ENCODE measurements around the gene CHD5.
A peak's percentile ranks its signal among the peaks of the same experiment; 100 is the strongest.

Gene CHD5

GRCh38 chr1:6152181-6152580, 27.9 kb downstream of the CHD5 start:
- DNase-seq (ENCODE audit: low spot score): no peak

- DNase-seq (ENCODE audit: low spot score): no peak
These were observed 28.8 kb downstream of the CHD5 start for GRCh38 chr1:6151291-6151822.

DNA sequence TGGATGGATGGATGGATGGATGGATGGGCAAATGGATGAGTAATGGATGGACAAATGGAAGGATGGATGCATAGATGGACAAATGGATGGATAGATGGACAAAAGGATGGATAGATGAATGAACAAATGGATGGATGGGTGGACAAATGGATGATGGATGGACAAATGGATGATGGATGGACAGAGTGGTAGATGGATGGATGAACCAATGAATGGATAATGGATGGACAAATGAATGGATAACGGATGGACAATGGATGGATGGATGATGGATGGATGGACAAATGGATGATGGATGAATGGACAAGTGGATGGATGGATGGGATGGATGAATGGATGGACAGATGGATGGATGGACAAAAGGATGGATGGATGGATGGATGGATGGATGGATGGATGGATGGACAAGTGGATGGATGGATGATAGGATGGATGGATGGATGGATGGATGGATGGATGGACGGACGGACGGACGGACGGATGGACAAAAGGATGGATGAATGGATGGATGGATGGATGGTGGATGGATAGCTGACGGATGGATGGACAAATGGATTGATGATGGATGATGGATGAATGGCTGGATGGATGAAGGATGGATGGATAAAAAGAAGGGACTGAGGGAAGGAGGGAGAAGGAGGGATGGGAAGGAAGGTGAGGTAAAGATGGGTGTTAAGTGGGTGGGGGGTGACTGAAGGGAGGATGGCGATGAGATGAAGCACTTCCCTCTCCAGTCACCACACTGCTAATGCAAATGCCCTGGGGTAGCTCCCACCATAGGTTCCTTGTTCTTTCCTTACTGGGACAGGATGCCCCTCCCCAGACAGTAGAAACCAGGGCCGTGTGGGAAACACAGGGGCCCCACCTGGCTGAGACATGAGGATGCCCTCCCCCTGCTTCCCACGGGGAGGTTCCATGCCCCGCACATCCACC, 29.8 kb downstream of the CHD5 start:
- no peak for DNase-seq (ENCODE audit: low spot score)

DNA sequence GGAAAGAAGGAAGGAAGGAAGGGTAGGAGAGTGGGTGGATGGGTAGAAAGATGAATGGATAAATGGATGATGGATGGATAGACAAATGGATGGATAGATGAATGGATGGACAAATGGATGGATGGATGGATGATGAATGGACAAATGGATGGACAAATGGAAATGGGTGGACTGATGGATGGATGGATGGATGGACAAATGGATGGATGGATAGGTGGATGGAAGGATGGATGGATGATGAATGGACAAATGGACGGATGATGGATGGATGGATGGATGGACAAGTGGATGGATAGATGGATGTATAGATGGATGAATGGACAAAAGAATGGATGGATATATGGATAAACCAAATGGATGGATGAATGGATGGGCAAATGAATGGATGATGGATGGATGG, 30.5 kb downstream of the CHD5 start:
- DNase-seq (ENCODE audit: low spot score): no peak

- peak; percentile 36 for DNase-seq (ENCODE audit: low spot score)
These were observed 31.5 kb downstream of the CHD5 start for GRCh38 chr1:6148497-6149241.

DNA sequence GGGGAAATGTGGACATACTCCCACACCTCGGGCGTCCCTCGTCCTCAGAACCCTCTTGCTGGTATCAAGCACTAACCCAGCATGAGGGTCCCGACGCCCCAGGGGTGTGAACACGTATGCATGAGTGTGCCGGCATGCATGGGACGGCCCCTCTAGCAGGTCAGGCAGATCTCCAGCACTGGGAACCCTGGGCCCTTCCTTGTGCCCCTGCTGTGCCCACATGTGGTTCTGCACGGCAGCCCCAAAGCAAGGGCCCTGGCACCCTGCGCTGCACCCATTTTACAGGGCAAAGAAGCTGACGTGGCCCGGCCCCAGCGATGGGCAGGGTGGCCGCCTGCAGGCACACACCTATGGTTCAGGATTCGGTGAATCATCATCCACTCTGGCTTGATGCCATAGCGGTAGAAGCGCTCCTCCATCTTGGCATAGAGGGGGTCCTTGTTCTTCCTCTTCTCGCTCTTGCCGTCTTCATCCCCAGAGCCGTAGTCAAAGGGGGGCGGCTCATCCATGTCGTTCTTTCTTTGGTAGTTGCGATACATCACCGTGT, 34.2 kb downstream of the CHD5 start:
- DNase-seq (ENCODE audit: low spot score): no peak

GRCh38 chr1:6145396-6145750, 34.7 kb downstream of the CHD5 start:
- DNase-seq (ENCODE audit: low spot score): no peak

GRCh38 chr1:6144647-6145395, 35.3 kb downstream of the CHD5 start:
- DNase-seq (ENCODE audit: low spot score): no peak

GRCh38 chr1:6144175-6144574, 35.9 kb downstream of the CHD5 start:
- DNase-seq (ENCODE audit: low spot score): no peak

DNA sequence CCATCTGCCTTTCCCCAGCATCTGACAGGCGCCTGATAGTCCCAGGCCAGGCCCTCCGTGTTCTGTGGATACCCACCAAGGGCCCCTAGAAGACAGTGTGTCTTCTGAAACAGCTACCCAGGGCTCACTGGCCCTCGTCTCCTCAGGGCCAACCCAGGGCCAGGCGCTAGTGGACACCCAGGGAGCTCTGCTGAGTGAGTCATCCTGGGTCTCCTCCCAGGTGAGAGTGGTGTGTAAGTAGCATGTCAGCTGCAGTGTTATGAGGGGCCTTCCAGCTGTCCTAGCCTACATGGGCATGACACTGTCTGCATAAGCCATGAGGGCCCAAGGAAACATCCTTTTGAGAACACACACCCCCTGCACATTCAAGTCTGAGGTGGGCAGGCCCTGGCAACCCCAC, 36.7 kb downstream of the CHD5 start:
- DNase-seq (ENCODE audit: low spot score): peak; percentile 50

DNA sequence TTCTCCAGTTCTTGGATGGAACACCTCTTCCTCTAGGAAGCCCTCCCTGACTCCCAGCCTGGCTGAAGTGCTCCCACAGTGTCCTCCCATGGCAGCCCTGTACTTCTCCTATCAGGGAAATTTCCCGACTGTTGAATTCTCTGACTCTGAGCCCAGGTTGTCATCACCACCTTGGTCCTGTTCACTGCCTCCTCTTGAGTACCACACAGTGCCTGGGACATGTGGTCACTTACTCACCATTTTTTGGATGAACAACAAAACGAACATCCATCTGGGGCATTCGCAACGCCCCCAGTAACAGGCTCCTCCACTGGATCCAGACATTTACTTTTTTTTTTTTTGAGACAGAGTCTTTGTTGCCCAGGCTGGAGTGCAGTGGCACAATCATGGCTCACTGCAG, 37.4 kb downstream of the CHD5 start:
- no peak for DNase-seq (ENCODE audit: low spot score)

DNA sequence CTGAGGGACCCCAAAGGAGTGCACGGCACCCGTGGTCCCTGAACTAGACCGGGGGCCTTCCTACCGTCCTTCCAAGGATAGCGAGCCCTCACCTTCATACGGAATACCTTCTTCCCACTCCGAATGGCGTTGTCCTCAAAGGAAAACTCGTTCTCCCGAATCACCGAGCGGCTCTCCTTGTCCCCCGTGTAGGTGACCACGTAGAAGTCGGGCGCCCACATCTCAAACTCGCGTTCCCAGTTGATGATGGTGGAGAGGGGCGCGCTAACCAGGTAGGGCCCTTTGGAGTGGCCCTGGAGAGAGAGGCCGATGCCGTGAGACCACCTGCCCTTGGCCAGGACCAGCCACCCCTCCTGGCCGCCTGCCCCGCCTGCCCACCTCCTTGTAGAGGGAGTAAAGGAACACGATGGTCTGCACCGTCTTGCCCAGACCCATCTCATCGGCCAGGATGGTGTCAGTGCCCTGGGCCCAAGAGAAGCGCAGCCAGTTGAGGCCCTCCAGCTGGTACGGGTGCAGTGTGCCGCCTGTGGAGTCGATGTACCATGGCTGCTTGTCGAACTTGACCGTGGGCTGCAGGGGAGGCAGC, 38.0 kb downstream of the CHD5 start:
- DNase-seq (ENCODE audit: low spot score): no peak

GRCh38 chr1:6141592-6141991, 38.5 kb downstream of the CHD5 start:
- DNase-seq (ENCODE audit: low spot score): no peak

- DNase-seq (ENCODE audit: low spot score): no peak
These were observed 39.7 kb downstream of the CHD5 start for GRCh38 chr1:6140413-6140812.

GRCh38 chr1:6137758-6138157, 42.4 kb downstream of the CHD5 start:
- no peak for DNase-seq (ENCODE audit: low spot score)

GRCh38 chr1:6136516-6137220, 43.5 kb downstream of the CHD5 start:
- no peak for DNase-seq (ENCODE audit: low spot score)

GRCh38 chr1:6134741-6135510, 45.2 kb downstream of the CHD5 start:
- DNase-seq (ENCODE audit: low spot score): no peak

GRCh38 chr1:6134206-6134605, 45.9 kb downstream of the CHD5 start:
- DNase-seq (ENCODE audit: low spot score): no peak

GRCh38 chr1:6133146-6133895, 46.8 kb downstream of the CHD5 start:
- no peak for DNase-seq (ENCODE audit: low spot score)

GRCh38 chr1:6131561-6131960, 48.6 kb downstream of the CHD5 start:
- DNase-seq (ENCODE audit: low spot score): no peak
